WERI-Rb-1 (cell line): ENCODE measurements around the gene MS4A10.

Source experiments
- DNase-seq: peaks from one replicate; pipeline ENCODE4 v3.0.0-alpha.2; 2020
- H3K27ac ChIP-seq: fragments of 250-450 bp; sonication (Bioruptor Pico); 2 replicates; pipeline ENCODE4 v1.5.1; 2020; ENCODE audit warnings: mild to moderate bottlenecking, moderate library complexity
- H3K27me3 ChIP-seq: fragments of 250-450 bp; sonication (Bioruptor Pico); 2 replicates; pipeline ENCODE4 v1.5.1; 2021; ENCODE audit warnings: mild to moderate bottlenecking, low read depth, moderate library complexity; ENCODE audit not compliant: insufficient read depth, severe bottlenecking
- H3K36me3 ChIP-seq: fragments of 250-450 bp; sonication (Bioruptor Pico); 2 replicates; pipeline ENCODE4 v1.5.1; 2020; ENCODE audit warnings: mild to moderate bottlenecking, moderate library complexity
- H3K4me3 ChIP-seq: 2 replicates; pipeline ENCODE4 v1.5.1; 2011; ENCODE audit warnings: low read depth, mild to moderate bottlenecking, control low read depth, low read length
- H3K9me3 ChIP-seq: fragments of 250-450 bp; sonication (Bioruptor Pico); 2 replicates; pipeline ENCODE4 v1.5.1; 2021; ENCODE audit warnings: mild to moderate bottlenecking, moderate library complexity; ENCODE audit not compliant: severe bottlenecking
- TF ChIP-seq, protein P1 (sequence below): IDR thresholded peaks from 2 replicates; pipeline ENCODE4 v1.5.1; 2011; ENCODE audit warnings: low read depth, mild to moderate bottlenecking, control low read depth, inconsistent platforms, low read length

MS4A10 gene

DNA sequence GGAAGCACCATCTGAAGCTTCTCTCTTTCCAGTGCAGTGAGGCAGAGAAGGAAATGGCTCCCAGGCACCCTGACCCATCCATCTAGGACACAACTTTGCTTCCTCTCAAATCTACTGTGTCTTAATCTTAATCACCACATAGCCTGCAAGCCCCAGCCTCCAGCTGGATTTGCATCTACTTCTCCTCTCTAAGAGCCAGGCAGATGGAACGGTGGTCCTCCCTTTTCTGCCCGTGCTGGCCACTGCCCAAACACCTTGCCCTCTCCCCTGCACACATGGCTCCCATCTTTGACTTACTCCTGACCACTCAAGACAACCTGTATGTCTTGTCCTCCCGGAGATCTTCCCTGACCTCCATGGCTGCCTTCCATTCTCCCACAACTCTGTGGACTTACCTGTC, 7.4 kb downstream of the MS4A10 start:
- H3K4me3 ChIP-seq, result no peak overlapping the region
- H3K9me3 ChIP-seq, result peaks cover 19% of the 10 kb centered on the region
- no peaks in the 10 kb centered on the region for H3K27me3 ChIP-seq
- TF ChIP-seq, protein P1, sequence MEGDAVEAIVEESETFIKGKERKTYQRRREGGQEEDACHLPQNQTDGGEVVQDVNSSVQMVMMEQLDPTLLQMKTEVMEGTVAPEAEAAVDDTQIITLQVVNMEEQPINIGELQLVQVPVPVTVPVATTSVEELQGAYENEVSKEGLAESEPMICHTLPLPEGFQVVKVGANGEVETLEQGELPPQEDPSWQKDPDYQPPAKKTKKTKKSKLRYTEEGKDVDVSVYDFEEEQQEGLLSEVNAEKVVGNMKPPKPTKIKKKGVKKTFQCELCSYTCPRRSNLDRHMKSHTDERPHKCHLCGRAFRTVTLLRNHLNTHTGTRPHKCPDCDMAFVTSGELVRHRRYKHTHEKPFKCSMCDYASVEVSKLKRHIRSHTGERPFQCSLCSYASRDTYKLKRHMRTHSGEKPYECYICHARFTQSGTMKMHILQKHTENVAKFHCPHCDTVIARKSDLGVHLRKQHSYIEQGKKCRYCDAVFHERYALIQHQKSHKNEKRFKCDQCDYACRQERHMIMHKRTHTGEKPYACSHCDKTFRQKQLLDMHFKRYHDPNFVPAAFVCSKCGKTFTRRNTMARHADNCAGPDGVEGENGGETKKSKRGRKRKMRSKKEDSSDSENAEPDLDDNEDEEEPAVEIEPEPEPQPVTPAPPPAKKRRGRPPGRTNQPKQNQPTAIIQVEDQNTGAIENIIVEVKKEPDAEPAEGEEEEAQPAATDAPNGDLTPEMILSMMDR, result no peak
- H3K36me3 ChIP-seq, result no peaks in the 10 kb centered on the region
- DNase-seq, result no peak
- H3K27ac ChIP-seq, result no peak overlapping the region

DNA sequence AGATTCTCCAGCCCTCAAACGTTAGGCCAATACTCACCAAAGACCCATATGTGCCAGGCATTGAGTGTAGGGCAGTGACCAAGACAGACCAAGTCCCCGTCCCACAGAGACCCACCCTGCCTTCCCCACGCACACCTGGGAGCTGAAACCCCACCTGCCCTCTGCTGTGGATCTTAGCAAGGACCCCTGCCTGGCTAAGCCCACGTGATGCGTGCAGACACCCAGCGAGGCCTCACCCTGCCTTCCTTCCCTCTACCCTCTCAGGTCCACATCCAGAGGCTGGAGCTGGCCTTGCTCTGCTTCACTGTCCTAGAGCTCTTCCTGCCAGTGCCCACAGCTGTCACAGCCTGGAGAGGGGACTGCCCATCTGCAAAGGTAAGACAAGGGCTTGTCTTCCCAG, 10.2 kb downstream of the MS4A10 start:
- H3K27me3 ChIP-seq, result no peaks in the 10 kb centered on the region
- no peak for DNase-seq
- no peaks in the 10 kb centered on the region for H3K36me3 ChIP-seq
- H3K27ac ChIP-seq, result no peak overlapping the region
- TF ChIP-seq, protein P1, result no peak
- H3K9me3 ChIP-seq, result peaks cover 23% of the 10 kb centered on the region
- no peak overlapping the region for H3K4me3 ChIP-seq

- TF ChIP-seq, protein P1, result no peak
- Histone ChIP-seq H3K9me3 (peaks cover 10% of the 10 kb centered on the region), H3K4me3 (no peak overlapping the region), H3K27ac (no peak overlapping the region), H3K27me3 (no peaks in the 10 kb centered on the region), H3K36me3 (no peaks in the 10 kb centered on the region)
- no peak for DNase-seq
These were observed 12.9 kb downstream of the MS4A10 start for GRCh38 chr11:60797846-60798630.

- H3K27ac ChIP-seq, result no peak overlapping the region
- TF ChIP-seq, protein P1, result no peak
- no peak overlapping the region for H3K4me3 ChIP-seq
- H3K27me3 ChIP-seq, result no peaks in the 10 kb centered on the region
- no peaks in the 10 kb centered on the region for H3K36me3 ChIP-seq
- DNase-seq, result no peak
- peaks cover 10% of the 10 kb centered on the region for H3K9me3 ChIP-seq
These were observed 13.5 kb downstream of the MS4A10 start for GRCh38 chr11:60798631-60799030.

GRCh38 chr11:60801194-60801593, 16.1 kb downstream of the MS4A10 start:
- H3K27me3 ChIP-seq, result no peaks in the 10 kb centered on the region
- H3K27ac ChIP-seq, result no peak overlapping the region
- H3K4me3 ChIP-seq, result no peak overlapping the region
- H3K36me3 ChIP-seq, result no peaks in the 10 kb centered on the region
- no peak for DNase-seq
- TF ChIP-seq, protein P1, result no peak
- H3K9me3 ChIP-seq, result peaks cover 10% of the 10 kb centered on the region
